WERI-Rb-1 (cell line): Measurements from ENCODE around the gene MECP2.
"Not testable (repeated sequence)": the region's sequence is repeated elsewhere in the genome, so short reads cannot be mapped to it uniquely, and the experiment has no call there.

Experiments used
- DNase-seq: peaks from one replicate; pipeline ENCODE4 v3.0.0-alpha.2; 2020
- H3K27ac ChIP-seq: fragments of 250-450 bp; sonication (Bioruptor Pico); 2 replicates; pipeline ENCODE4 v1.5.1; 2020; ENCODE audit warnings: mild to moderate bottlenecking, moderate library complexity
- H3K27me3 ChIP-seq: fragments of 250-450 bp; sonication (Bioruptor Pico); 2 replicates; pipeline ENCODE4 v1.5.1; 2021; ENCODE audit warnings: mild to moderate bottlenecking, low read depth, moderate library complexity; ENCODE audit not compliant: insufficient read depth, severe bottlenecking
- H3K36me3 ChIP-seq: fragments of 250-450 bp; sonication (Bioruptor Pico); 2 replicates; pipeline ENCODE4 v1.5.1; 2020; ENCODE audit warnings: mild to moderate bottlenecking, moderate library complexity
- H3K4me3 ChIP-seq: 2 replicates; pipeline ENCODE4 v1.5.1; 2011; ENCODE audit warnings: low read depth, mild to moderate bottlenecking, control low read depth, low read length
- H3K9me3 ChIP-seq: fragments of 250-450 bp; sonication (Bioruptor Pico); 2 replicates; pipeline ENCODE4 v1.5.1; 2021; ENCODE audit warnings: mild to moderate bottlenecking, moderate library complexity; ENCODE audit not compliant: severe bottlenecking
- TF ChIP-seq, protein P1 (sequence below): IDR thresholded peaks from 2 replicates; pipeline ENCODE4 v1.5.1; 2011; ENCODE audit warnings: low read depth, mild to moderate bottlenecking, control low read depth, inconsistent platforms, low read length

MECP2 gene

GRCh38 chrX:154097589-154098541 lies at the start of gene MECP2:
Gene MECP2, minus strand, starts transcription at chrX:154097717.
- H3K4me3 ChIP-seq, result peak within 1 kb of the TSS; percentile 64
- TF ChIP-seq, protein P1, sequence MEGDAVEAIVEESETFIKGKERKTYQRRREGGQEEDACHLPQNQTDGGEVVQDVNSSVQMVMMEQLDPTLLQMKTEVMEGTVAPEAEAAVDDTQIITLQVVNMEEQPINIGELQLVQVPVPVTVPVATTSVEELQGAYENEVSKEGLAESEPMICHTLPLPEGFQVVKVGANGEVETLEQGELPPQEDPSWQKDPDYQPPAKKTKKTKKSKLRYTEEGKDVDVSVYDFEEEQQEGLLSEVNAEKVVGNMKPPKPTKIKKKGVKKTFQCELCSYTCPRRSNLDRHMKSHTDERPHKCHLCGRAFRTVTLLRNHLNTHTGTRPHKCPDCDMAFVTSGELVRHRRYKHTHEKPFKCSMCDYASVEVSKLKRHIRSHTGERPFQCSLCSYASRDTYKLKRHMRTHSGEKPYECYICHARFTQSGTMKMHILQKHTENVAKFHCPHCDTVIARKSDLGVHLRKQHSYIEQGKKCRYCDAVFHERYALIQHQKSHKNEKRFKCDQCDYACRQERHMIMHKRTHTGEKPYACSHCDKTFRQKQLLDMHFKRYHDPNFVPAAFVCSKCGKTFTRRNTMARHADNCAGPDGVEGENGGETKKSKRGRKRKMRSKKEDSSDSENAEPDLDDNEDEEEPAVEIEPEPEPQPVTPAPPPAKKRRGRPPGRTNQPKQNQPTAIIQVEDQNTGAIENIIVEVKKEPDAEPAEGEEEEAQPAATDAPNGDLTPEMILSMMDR, result no peak
- no peaks in the 10 kb centered on the region for H3K9me3 ChIP-seq
- H3K27ac ChIP-seq, result peak within 1 kb of the TSS; percentile 94
- H3K27me3 ChIP-seq, result peaks cover 5% of the 10 kb centered on the region
- DNase-seq, result peak; percentile 98
- peaks cover 8% of the 10 kb centered on the region for H3K36me3 ChIP-seq

- peak; percentile 82 for DNase-seq
- H3K27me3 ChIP-seq, H3K9me3 ChIP-seq, H3K27ac ChIP-seq, H3K4me3 ChIP-seq, H3K36me3 ChIP-seq: not testable (repeated sequence)
These were observed 46.5 kb upstream of the MECP2 start, which contains the start of gene OPN1LW for GRCh38 chrX:154144010-154144409. Gene OPN1LW, plus strand, starts transcription at chrX:154144243. Its CDS starts 41 bp downstream, at chrX:154144284.

DNA sequence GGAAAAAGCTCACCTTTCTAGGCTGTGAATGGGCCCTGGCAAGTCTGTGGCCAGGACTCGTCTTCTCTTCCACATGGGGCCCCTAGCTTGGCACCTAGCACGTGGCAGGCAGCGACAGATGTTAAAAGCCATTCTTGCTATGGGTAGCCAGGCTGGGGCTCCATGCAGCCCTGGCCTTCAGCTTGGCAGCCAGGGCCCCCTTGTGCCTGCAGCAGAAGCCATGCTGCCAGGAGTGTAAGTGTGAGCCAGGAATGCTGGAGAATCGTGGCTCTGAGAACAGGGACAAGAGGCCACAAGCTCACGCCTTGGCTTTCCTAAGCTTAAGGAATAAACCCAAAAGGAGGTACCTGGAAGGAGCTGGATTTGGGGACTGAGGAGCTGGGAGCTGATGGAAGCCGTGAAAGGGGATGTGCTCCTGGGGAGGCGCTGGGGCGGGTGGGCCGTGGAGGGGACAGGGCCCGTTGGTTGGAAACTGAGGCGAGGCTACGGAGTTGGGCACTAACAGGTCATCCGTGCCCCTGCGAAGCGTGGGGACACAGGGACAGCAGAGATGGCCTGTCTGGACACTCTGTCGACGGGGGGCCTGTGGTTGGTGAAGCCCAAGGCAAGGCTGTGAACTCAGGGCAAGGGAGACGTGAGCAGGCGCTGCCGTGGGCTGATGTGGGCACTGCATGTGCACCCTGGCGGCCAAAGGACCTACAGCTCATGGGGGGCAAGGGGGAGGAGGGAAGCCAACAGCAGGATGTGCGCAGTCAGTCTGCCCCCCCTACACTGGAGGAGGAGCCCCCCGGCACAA lies 45.6 kb upstream of the MECP2 start:
- DNase-seq, result no peak
- H3K27me3 ChIP-seq, result no peaks in the 10 kb centered on the region
- no peak overlapping the region; the same call in 1 of the 2 replicates for H3K27ac ChIP-seq
- TF ChIP-seq, protein P1, result no peak
- H3K36me3 ChIP-seq, result no peaks in the 10 kb centered on the region
- H3K9me3 ChIP-seq, result no peaks in the 10 kb centered on the region
- H3K4me3 ChIP-seq, result no peak overlapping the region

GRCh38 chrX:154142386-154142785 lies 44.9 kb upstream of the MECP2 start:
- DNase-seq, result no peak
- no peaks in the 10 kb centered on the region for H3K27me3 ChIP-seq

GRCh38 chrX:154140742-154141141 lies 43.2 kb upstream of the MECP2 start:
- no peaks in the 10 kb centered on the region for H3K9me3 ChIP-seq
- TF ChIP-seq, protein P1, result no peak
- peak; percentile 48 for DNase-seq
- peak overlapping the region; percentile 78 for H3K27ac ChIP-seq
- no peaks in the 10 kb centered on the region for H3K27me3 ChIP-seq
- H3K36me3 ChIP-seq, result no peaks in the 10 kb centered on the region
- H3K4me3 ChIP-seq, result no peak overlapping the region

More at GRCh38 chrX:154142386-154142785, 44.9 kb upstream of the MECP2 start:
- H3K4me3 ChIP-seq, result no peak overlapping the region
- H3K27ac ChIP-seq, result no peak overlapping the region
- no peaks in the 10 kb centered on the region for H3K36me3 ChIP-seq
- H3K9me3 ChIP-seq, result no peaks in the 10 kb centered on the region
- TF ChIP-seq, protein P1, result no peak

- H3K9me3 ChIP-seq, result no peaks in the 10 kb centered on the region
- H3K27me3 ChIP-seq, result no peaks in the 10 kb centered on the region
- peak; percentile 84 for DNase-seq
- TF ChIP-seq, protein P1, result no peak
- peak overlapping the region; percentile 28 for H3K4me3 ChIP-seq
- H3K27ac ChIP-seq, result peak overlapping the region; percentile 78
- H3K36me3 ChIP-seq, result no peaks in the 10 kb centered on the region
These were observed 42.7 kb upstream of the MECP2 start for GRCh38 chrX:154140206-154140605.
